ENCODE results near the gene RTL9.

The RTL9 gene

GRCh38 chrX:110395877-110396276 lies 37.2 kb downstream of the RTL9 start:
- Histone ChIP-seq H3K27me3 (ENCODE audit: insufficient read depth, low read length) (no peaks in the 10 kb centered on the region), H3K79me2 (ENCODE audit: control insufficient read depth, insufficient read depth, low read length, unreplicated experiment) (no peaks in the 10 kb centered on the region), H3K4me3 (ENCODE audit: low read depth, low read length) (no peak overlapping the region), H3K4me1 (ENCODE audit: control insufficient read depth, insufficient read depth, low read length, unreplicated experiment) (peaks cover 30% of the 10 kb centered on the region), H3K27ac (ENCODE audit: low read depth, low read length) (peak overlapping the region; percentile 19; the same call in 1 of the 2 replicates), H3K36me3 (ENCODE audit: insufficient read depth, low read length) (no peaks in the 10 kb centered on the region), H2AFZ (ENCODE audit: low read length, unreplicated experiment) (no peak overlapping the region)

- Histone ChIP-seq H3K4me3 (ENCODE audit: low read depth, low read length) (no peak overlapping the region), H3K27me3 (ENCODE audit: insufficient read depth, low read length) (no peaks in the 10 kb centered on the region), H3K79me2 (ENCODE audit: control insufficient read depth, insufficient read depth, low read length, unreplicated experiment) (no peaks in the 10 kb centered on the region), H2AFZ (ENCODE audit: low read length, unreplicated experiment) (no peak overlapping the region), H3K4me1 (ENCODE audit: control insufficient read depth, insufficient read depth, low read length, unreplicated experiment) (peaks cover 30% of the 10 kb centered on the region), H3K27ac (ENCODE audit: low read depth, low read length) (peak overlapping the region; percentile 19; the same call in 1 of the 2 replicates), H3K36me3 (ENCODE audit: insufficient read depth, low read length) (no peaks in the 10 kb centered on the region)
These were observed 38.1 kb downstream of the RTL9 start for GRCh38 chrX:110396735-110397134.

GRCh38 chrX:110397339-110397738 lies 38.7 kb downstream of the RTL9 start:
- H3K27me3 ChIP-seq (ENCODE audit: insufficient read depth, low read length): no peaks in the 10 kb centered on the region
- no peak overlapping the region for H3K27ac ChIP-seq (ENCODE audit: low read depth, low read length)
- H2AFZ ChIP-seq (ENCODE audit: low read length, unreplicated experiment): no peak overlapping the region
- peaks cover 33% of the 10 kb centered on the region for H3K4me1 ChIP-seq (ENCODE audit: control insufficient read depth, insufficient read depth, low read length, unreplicated experiment)
- H3K79me2 ChIP-seq (ENCODE audit: control insufficient read depth, insufficient read depth, low read length, unreplicated experiment): no peaks in the 10 kb centered on the region
- no peaks in the 10 kb centered on the region for H3K36me3 ChIP-seq (ENCODE audit: insufficient read depth, low read length)
- no peak overlapping the region for H3K4me3 ChIP-seq (ENCODE audit: low read depth, low read length)

- no peaks in the 10 kb centered on the region for H3K79me2 ChIP-seq (ENCODE audit: control insufficient read depth, insufficient read depth, low read length, unreplicated experiment)
- no peak overlapping the region for H2AFZ ChIP-seq (ENCODE audit: low read length, unreplicated experiment)
- H3K36me3 ChIP-seq (ENCODE audit: insufficient read depth, low read length): no peaks in the 10 kb centered on the region
- H3K27me3 ChIP-seq (ENCODE audit: insufficient read depth, low read length): no peaks in the 10 kb centered on the region
- peaks cover 38% of the 10 kb centered on the region for H3K4me1 ChIP-seq (ENCODE audit: control insufficient read depth, insufficient read depth, low read length, unreplicated experiment)
- H3K27ac ChIP-seq (ENCODE audit: low read depth, low read length): no peak overlapping the region
- no peak overlapping the region for H3K4me3 ChIP-seq (ENCODE audit: low read depth, low read length)
These were observed 39.3 kb downstream of the RTL9 start for GRCh38 chrX:110397904-110398303.

GRCh38 chrX:110399497-110399896 lies 40.8 kb downstream of the RTL9 start:
- Histone ChIP-seq H3K4me1 (ENCODE audit: control insufficient read depth, insufficient read depth, low read length, unreplicated experiment) (peaks cover 42% of the 10 kb centered on the region), H3K27ac (ENCODE audit: low read depth, low read length) (no peak overlapping the region), H2AFZ (ENCODE audit: low read length, unreplicated experiment) (no peak overlapping the region), H3K79me2 (ENCODE audit: control insufficient read depth, insufficient read depth, low read length, unreplicated experiment) (no peaks in the 10 kb centered on the region), H3K4me3 (ENCODE audit: low read depth, low read length) (no peak overlapping the region), H3K27me3 (ENCODE audit: insufficient read depth, low read length) (no peaks in the 10 kb centered on the region), H3K36me3 (ENCODE audit: insufficient read depth, low read length) (no peaks in the 10 kb centered on the region)

GRCh38 chrX:110399966-110400365 lies 41.3 kb downstream of the RTL9 start:
- H3K27me3 ChIP-seq (ENCODE audit: insufficient read depth, low read length): no peaks in the 10 kb centered on the region
- H3K4me1 ChIP-seq (ENCODE audit: control insufficient read depth, insufficient read depth, low read length, unreplicated experiment): peaks cover 37% of the 10 kb centered on the region
- no peak overlapping the region for H3K4me3 ChIP-seq (ENCODE audit: low read depth, low read length)

GRCh38 chrX:110401135-110401534 lies 42.5 kb downstream of the RTL9 start:
- Histone ChIP-seq H3K4me1 (ENCODE audit: control insufficient read depth, insufficient read depth, low read length, unreplicated experiment) (peaks cover 25% of the 10 kb centered on the region), H3K27me3 (ENCODE audit: insufficient read depth, low read length) (no peaks in the 10 kb centered on the region), H3K4me3 (ENCODE audit: low read depth, low read length) (no peak overlapping the region), H3K36me3 (ENCODE audit: insufficient read depth, low read length) (no peaks in the 10 kb centered on the region), H2AFZ (ENCODE audit: low read length, unreplicated experiment) (no peak overlapping the region), H3K79me2 (ENCODE audit: control insufficient read depth, insufficient read depth, low read length, unreplicated experiment) (no peaks in the 10 kb centered on the region), H3K27ac (ENCODE audit: low read depth, low read length) (no peak overlapping the region)

More at GRCh38 chrX:110399966-110400365, 41.3 kb downstream of the RTL9 start:
- Histone ChIP-seq H3K27ac (ENCODE audit: low read depth, low read length) (no peak overlapping the region), H2AFZ (ENCODE audit: low read length, unreplicated experiment) (no peak overlapping the region), H3K79me2 (ENCODE audit: control insufficient read depth, insufficient read depth, low read length, unreplicated experiment) (no peaks in the 10 kb centered on the region), H3K36me3 (ENCODE audit: insufficient read depth, low read length) (no peaks in the 10 kb centered on the region)

GRCh38 chrX:110402091-110402849 lies 43.6 kb downstream of the RTL9 start:
- H3K27me3 ChIP-seq (ENCODE audit: insufficient read depth, low read length): no peaks in the 10 kb centered on the region
- peaks cover 14% of the 10 kb centered on the region for H3K4me1 ChIP-seq (ENCODE audit: control insufficient read depth, insufficient read depth, low read length, unreplicated experiment)
- no peak overlapping the region for H3K4me3 ChIP-seq (ENCODE audit: low read depth, low read length)
- H3K79me2 ChIP-seq (ENCODE audit: control insufficient read depth, insufficient read depth, low read length, unreplicated experiment): no peaks in the 10 kb centered on the region
- H3K27ac ChIP-seq (ENCODE audit: low read depth, low read length): peak overlapping the region; percentile 34; the same call in 1 of the 2 replicates
- H2AFZ ChIP-seq (ENCODE audit: low read length, unreplicated experiment): peak overlapping the region; percentile 50
- H3K36me3 ChIP-seq (ENCODE audit: insufficient read depth, low read length): no peaks in the 10 kb centered on the region

GRCh38 chrX:110402850-110403221 lies 44.2 kb downstream of the RTL9 start:
- peaks cover 13% of the 10 kb centered on the region for H3K4me1 ChIP-seq (ENCODE audit: control insufficient read depth, insufficient read depth, low read length, unreplicated experiment)
- H2AFZ ChIP-seq (ENCODE audit: low read length, unreplicated experiment): peak overlapping the region; percentile 50
- no peaks in the 10 kb centered on the region for H3K36me3 ChIP-seq (ENCODE audit: insufficient read depth, low read length)
- peak overlapping the region; percentile 21; the same call in 1 of the 2 replicates for H3K27ac ChIP-seq (ENCODE audit: low read depth, low read length)
- H3K79me2 ChIP-seq (ENCODE audit: control insufficient read depth, insufficient read depth, low read length, unreplicated experiment): no peaks in the 10 kb centered on the region
- no peaks in the 10 kb centered on the region for H3K27me3 ChIP-seq (ENCODE audit: insufficient read depth, low read length)
- no peak overlapping the region for H3K4me3 ChIP-seq (ENCODE audit: low read depth, low read length)

GRCh38 chrX:110403441-110404238 lies 45.0 kb downstream of the RTL9 start:
- H3K4me3 ChIP-seq (ENCODE audit: low read depth, low read length): no peak overlapping the region
- no peaks in the 10 kb centered on the region for H3K36me3 ChIP-seq (ENCODE audit: insufficient read depth, low read length)
- H3K79me2 ChIP-seq (ENCODE audit: control insufficient read depth, insufficient read depth, low read length, unreplicated experiment): no peaks in the 10 kb centered on the region
- H3K27ac ChIP-seq (ENCODE audit: low read depth, low read length): no peak overlapping the region
- H2AFZ ChIP-seq (ENCODE audit: low read length, unreplicated experiment): no peak overlapping the region
- H3K4me1 ChIP-seq (ENCODE audit: control insufficient read depth, insufficient read depth, low read length, unreplicated experiment): peaks cover 13% of the 10 kb centered on the region
- H3K27me3 ChIP-seq (ENCODE audit: insufficient read depth, low read length): no peaks in the 10 kb centered on the region

Data from ACC112 (cell line).